ENCODE measurements around the gene PPP1R2C. TPM values are rescaled to one million over a fixed set of nuclear protein-coding genes. Genes with fewer than 3 reads are reported as not detected.

Gene PPP1R2C
- total RNA-seq, 1 donor, result not detected

- DNase-seq (ENCODE audit: insufficient read length, low spot score, missing footprints), result no peak
- no peaks in the 10 kb centered on the region for H3K9me3 ChIP-seq (ENCODE audit: low read depth, low read length)
- no peak overlapping the region for H3K4me3 ChIP-seq (ENCODE audit: insufficient read depth, low read length)
- no peaks in the 10 kb centered on the region for H3K4me1 ChIP-seq (ENCODE audit: insufficient read depth, low read length)
- H3K27me3 ChIP-seq (ENCODE audit: insufficient read depth, low read length), result no peaks in the 10 kb centered on the region
- no peak overlapping the region for H3K27ac ChIP-seq (ENCODE audit: low read depth, low read length)
- TF ChIP-seq CTCF (IDR thresholded peaks at IDR 0.05; ENCODE audit: extremely low read depth, low read depth, low read length), result no peak
- H3K4me2 ChIP-seq (ENCODE audit: insufficient read depth, low read length), result no peak overlapping the region
- H4K20me1 ChIP-seq (ENCODE audit: insufficient read depth, low read length), result no peaks in the 10 kb centered on the region
- no peaks in the 10 kb centered on the region for H3K36me3 ChIP-seq (ENCODE audit: insufficient read depth, low read length)
- no peaks in the 10 kb centered on the region for H3K79me2 ChIP-seq (ENCODE audit: insufficient read depth, low read length)
- no peak overlapping the region for H2AFZ ChIP-seq (ENCODE audit: low read length)
Measured at GRCh38 chrX:42735250-42735649, 42.7 kb downstream of the PPP1R2C start.

DNA sequence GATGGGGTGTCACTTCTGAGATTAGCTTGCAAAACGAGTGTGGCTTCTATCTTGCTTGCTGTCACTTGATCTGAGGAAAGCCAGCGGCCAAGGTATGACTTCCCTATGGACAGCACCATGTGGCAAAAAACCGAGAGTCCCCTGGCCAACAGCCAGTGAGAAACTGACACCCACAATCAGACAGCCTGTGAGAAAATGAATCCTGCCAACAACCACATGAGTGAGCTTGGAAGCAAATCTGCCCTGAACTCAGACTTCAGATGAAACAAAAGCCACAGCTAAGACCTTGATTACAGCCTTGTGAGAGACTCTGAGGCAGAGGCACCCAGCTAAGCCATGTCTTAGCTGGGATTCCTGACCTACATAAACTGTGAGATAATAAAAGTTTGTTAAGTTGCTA is 45.5 kb downstream of the PPP1R2C start:
- no peaks in the 10 kb centered on the region for H3K27me3 ChIP-seq (ENCODE audit: insufficient read depth, low read length)
- H3K27ac ChIP-seq (ENCODE audit: low read depth, low read length), result no peak overlapping the region
- no peaks in the 10 kb centered on the region for H4K20me1 ChIP-seq (ENCODE audit: insufficient read depth, low read length)
- H2AFZ ChIP-seq (ENCODE audit: low read length), result no peak overlapping the region
- H3K4me3 ChIP-seq (ENCODE audit: insufficient read depth, low read length), result no peak overlapping the region
- peak overlapping the region; percentile 12 for H3K4me2 ChIP-seq (ENCODE audit: insufficient read depth, low read length)
- no peaks in the 10 kb centered on the region for H3K4me1 ChIP-seq (ENCODE audit: insufficient read depth, low read length)
- TF ChIP-seq CTCF (IDR thresholded peaks at IDR 0.05; ENCODE audit: extremely low read depth, low read depth, low read length), result no peak
- no peaks in the 10 kb centered on the region for H3K9me3 ChIP-seq (ENCODE audit: low read depth, low read length)
- no peaks in the 10 kb centered on the region for H3K79me2 ChIP-seq (ENCODE audit: insufficient read depth, low read length)
- DNase-seq (ENCODE audit: insufficient read length, low spot score, missing footprints), result no peak
- H3K36me3 ChIP-seq (ENCODE audit: insufficient read depth, low read length), result no peaks in the 10 kb centered on the region

Measured in osteoblast (primary cell).